Stomach (tissue), 9 donors: ENCODE measurements around the gene ANKRD13C. TPM values are rescaled to one million over a fixed set of nuclear protein-coding genes. Genes with fewer than 3 reads are reported as not detected.
A peak's percentile ranks its signal among the peaks of the same experiment; 100 is the strongest.

Experiments used
- DNase-seq, 2 donors: peaks; one replicate each; pipeline versions ENCODE4 v3.0.0 to v3.0.0-alpha.2; 2013 to 2019
- H3K27ac ChIP-seq, 5 donors: fragments of 200-600 bp in 4 of 5; sonication (generic) in 4 of 5; one replicate each; pipeline ENCODE4 v1.5.1; 2013 to 2019; ENCODE audit warnings: mild to moderate bottlenecking in 1 of 5, moderate library complexity in 1 of 5
- H3K27me3 ChIP-seq, 3 donors: fragments of 200-600 bp; sonication (generic); one replicate each; pipeline ENCODE4 v1.5.1; 2017 to 2019; ENCODE audit warnings: mixed run types in 1 of 3
- H3K36me3 ChIP-seq, 4 donors: fragments of 200-600 bp; sonication (generic); 1 replicate in 3 of 4; 2 replicates in 1 of 4; pipeline ENCODE4 v1.5.1; 2016 to 2019
- H3K4me1 ChIP-seq, 4 donors: fragments of 200-600 bp; sonication (generic); one replicate each; pipeline ENCODE4 v1.5.1; 2016 to 2019
- H3K4me3 ChIP-seq, 4 donors: fragments of 200-600 bp; sonication (generic) in 3 of 4; one replicate each; pipeline ENCODE4 v1.5.1; 2016 to 2019; ENCODE audit warnings: mild to moderate bottlenecking in 1 of 4
- H3K9me3 ChIP-seq, 4 donors: fragments of 200-600 bp; sonication (generic); one replicate each; pipeline ENCODE4 v1.5.1; 2016 to 2019
- CTCF ChIP-seq, 7 experiments: fragments of 450-650 bp in 4 of 7; fragments of 200-600 bp in 3 of 7; sonication (generic) in 3 of 7; IDR thresholded peaks; one replicate each; pipeline ENCODE4 v1.5.1; 2016 to 2019; ENCODE audit warnings: antibody characterized with exemption in 7 of 7, control low read depth in 2 of 7, mild to moderate bottlenecking in 1 of 7
- EP300 ChIP-seq: sonication (generic); formaldehyde crosslinking; IDR thresholded peaks from one replicate; pipeline ENCODE4 v1.6.1; 2017; ENCODE audit warnings: antibody characterized with exemption
- POLR2A ChIP-seq, 4 donors: fragments of 450-650 bp; IDR thresholded peaks; one replicate each; pipeline ENCODE4 v1.6.1; 2016; ENCODE audit warnings: antibody characterized with exemption in 4 of 4, control low read depth in 2 of 4, mild to moderate bottlenecking in 1 of 4, moderate library complexity in 1 of 4
- POLR2AphosphoS5 ChIP-seq, 3 donors: sonication (generic); formaldehyde crosslinking; IDR thresholded peaks; one replicate each; pipeline ENCODE4 v1.6.1; 2016; ENCODE audit warnings: antibody characterized with exemption in 3 of 3
- WGBS, 5 donors: extraction: QIAGEN DNeasy Blood & Tissue Kit in 3 of 5; methylation state at CpG; one replicate each; pipeline versions ENCODE4 v1.1.5 to v1.1.7; 2013 to 2018; 5-methylcytosine and 5-hydroxymethylcytosine counted together
- intact Hi-C: fragments of 100-400 bp; cut with DNase I; formaldehyde crosslinking; loops from one replicate; pipeline ENCODE4 v1.15.1; 2023; ENCODE audit warnings: low total_unique reads
- polyA plus RNA-seq, 3 donors: library from polyadenylated mRNA; stranded (reverse); fragments of 200-250 nt; gene quantifications; one replicate each; pipeline ENCODE4 v1.2.3, GENCODE V29; 2013
- total RNA-seq, 5 donors: library from RNA; depleted of rRNA; stranded (reverse); fragments of >200 nt; gene quantifications; one replicate each; pipeline versions ENCODE4 v1.1.0 to v1.2.3, GENCODE V29; 2014 to 2016
- donor health status: healthy with polysubstance abuse.
- donor health status: Bipolar disorder and iron deficiency.
- donor health status: healthy.

The ANKRD13C gene
- total and polyA plus RNA-seq, 8 donors: 6.8 to 135 (median 15.7) TPM

- H3K36me3 ChIP-seq: peaks cover 9 to 46% (median 40%) of the 10 kb centered on the region in 4 donors
- intact Hi-C loops: no loop called here
- no peak overlapping the region for H3K27ac ChIP-seq
- no peaks in the 10 kb centered on the region for H3K9me3 ChIP-seq
- H3K27me3 ChIP-seq: no peaks in the 10 kb centered on the region
- no peak overlapping the region for H3K4me3 ChIP-seq
- TF ChIP-seq POLR2AphosphoS5 (IDR thresholded peaks at IDR 0.05) (no peak), EP300 (no peak), CTCF (IDR thresholded peaks at IDR 0.05) (no peak), POLR2A (IDR thresholded peaks at IDR 0.05) (no peak)
- H3K4me1 ChIP-seq: peaks cover 32 to 77% (median 52%) of the 10 kb centered on the region in 4 donors
- WGBS, 5 donors: 82 to 90% (median 86%) methylated on average over 2 of the region's 2 CpGs
- no peak for DNase-seq
Measured at GRCh38 chr1:70224954-70225353, 129.6 kb downstream of the ANKRD13C start.

- WGBS, 5 donors: 19 to 25% (median 21%) methylated on average over 3 of the region's 3 CpGs
- Histone ChIP-seq H3K27me3 (no peaks in the 10 kb centered on the region), H3K27ac (peak overlapping the region in 3 of 5 donors; percentile 97 to 98 (median 97)), H3K4me1 (peaks cover 31 to 70% (median 48%) of the 10 kb centered on the region in 4 donors), H3K4me3 (peak overlapping the region; percentile 64 to 76 (median 68)), H3K36me3 (peaks cover 0 to 25% (median 20%) of the 10 kb centered on the region in 4 donors), H3K9me3 (no peaks in the 10 kb centered on the region)
- intact Hi-C loops: no loop called here
- TF ChIP-seq CTCF (IDR thresholded peaks at IDR 0.05) (no peak), POLR2AphosphoS5 (IDR thresholded peaks at IDR 0.05) (no peak), EP300 (no peak), POLR2A (IDR thresholded peaks at IDR 0.05) (no peak)
- no peak for DNase-seq
Measured at GRCh38 chr1:70222716-70223235, 131.7 kb downstream of the ANKRD13C start.

DNA sequence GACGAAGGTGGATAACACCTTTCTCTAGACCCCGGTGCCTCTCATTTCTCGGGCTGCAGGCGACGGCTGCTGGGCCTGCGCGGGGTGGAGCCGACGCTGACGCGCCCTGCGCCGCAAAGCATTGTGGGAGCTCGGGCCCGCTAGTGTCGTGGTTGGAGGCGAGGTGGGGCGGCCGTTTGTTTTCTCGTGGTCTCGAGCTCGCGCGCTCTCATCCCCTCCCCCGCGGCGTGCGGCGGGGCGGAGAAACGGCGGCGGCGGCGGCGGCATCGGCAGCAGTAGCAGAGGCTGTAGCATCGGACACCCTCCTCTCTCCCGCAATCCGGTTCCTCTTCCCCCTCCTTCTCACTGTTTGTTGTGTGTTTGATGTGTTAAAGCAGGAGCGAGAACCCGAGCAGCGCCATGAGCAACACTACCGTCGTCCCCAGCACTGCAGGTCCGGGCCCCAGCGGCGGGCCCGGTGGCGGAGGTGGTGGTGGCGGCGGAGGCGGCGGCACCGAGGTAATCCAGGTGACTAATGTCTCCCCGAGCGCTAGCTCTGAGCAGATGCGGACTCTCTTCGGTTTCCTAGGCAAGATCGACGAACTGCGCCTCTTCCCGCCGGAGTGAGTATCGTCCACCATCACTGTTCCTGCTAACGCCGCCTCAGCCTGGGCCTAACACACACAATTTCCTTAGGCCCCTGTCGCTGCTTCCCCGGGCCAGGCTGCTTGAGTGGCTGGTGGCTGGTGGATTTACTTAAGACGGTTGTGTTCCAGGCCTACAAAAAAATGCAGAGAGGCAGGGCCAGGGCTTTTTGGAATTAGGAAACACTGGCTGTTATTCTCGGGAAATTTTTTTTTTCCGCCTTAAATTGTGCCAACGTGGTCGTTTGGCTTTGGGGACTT is 133.0 kb downstream of the ANKRD13C start, which contains the start of gene SRSF11:
TSS of gene SRSF11 (plus strand) at position 143 of the 884 bp plus-strand sequence. CDS start at position 400, 257 bp downstream.
- Histone ChIP-seq H3K4me3 (peak within 1 kb of the TSS; percentile 64 to 76 (median 68)), H3K4me1 (peaks cover 21 to 58% (median 41%) of the 10 kb centered on the region in 4 donors), H3K36me3 (peaks cover 0 to 35% (median 27%) of the 10 kb centered on the region in 4 donors), H3K27ac (peak within 1 kb of the TSS; percentile 85 to 98 (median 97)), H3K9me3 (no peaks in the 10 kb centered on the region), H3K27me3 (no peaks in the 10 kb centered on the region)
- peak; percentile 97 to 99 for DNase-seq
- intact Hi-C loops: no loop called here
- 0 to 1% (median 0%) methylated on average over 40 to 74 of the region's 74 CpGs for WGBS, 5 donors
- TF ChIP-seq CTCF (IDR thresholded peaks at IDR 0.05) (peak in 2 of 7 experiments; percentile 10 to 25), POLR2A (IDR thresholded peaks at IDR 0.05) (peak in 1 of 4 donors; percentile 69), EP300 (no peak), POLR2AphosphoS5 (IDR thresholded peaks at IDR 0.05) (peak; percentile 72 to 93 (median 74))

DNA sequence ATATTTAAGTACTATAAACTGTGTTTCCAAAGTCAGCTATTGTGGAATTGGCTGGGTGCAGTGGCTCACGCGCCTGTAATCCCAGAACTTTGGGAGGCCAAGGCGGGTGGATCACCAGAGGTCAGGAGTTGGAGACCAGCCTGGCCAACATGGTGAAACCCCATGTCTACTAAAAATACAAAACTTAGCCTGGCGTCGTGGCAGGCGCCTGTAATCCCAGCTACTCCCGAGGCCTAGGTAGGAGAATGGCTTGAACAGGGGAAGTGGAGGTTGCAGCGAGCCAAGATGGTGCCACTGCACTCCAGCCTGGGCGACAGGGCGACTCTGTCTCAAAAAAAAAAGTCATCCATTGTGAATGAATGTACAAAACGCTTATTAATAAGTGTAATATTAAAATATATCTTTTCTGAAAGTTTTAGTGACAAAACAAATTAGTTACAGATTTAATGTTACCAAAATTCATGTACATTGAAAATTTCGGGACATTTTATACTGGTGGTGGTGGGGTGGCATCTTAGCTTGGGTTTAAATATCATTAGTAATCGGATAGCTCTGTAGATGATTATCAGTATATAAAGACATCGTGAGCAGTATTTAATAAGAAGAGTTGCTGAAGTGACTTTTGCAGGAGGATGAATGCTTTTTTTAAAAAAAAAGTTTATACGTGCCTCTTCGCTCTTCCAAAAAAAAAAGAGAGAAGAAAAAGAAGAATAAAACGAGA is 133.8 kb downstream of the ANKRD13C start:
- Histone ChIP-seq H3K4me3 (peak overlapping the region; percentile 64 to 76 (median 68)), H3K4me1 (peaks cover 18 to 54% (median 39%) of the 10 kb centered on the region in 4 donors), H3K36me3 (peaks cover 0 to 41% (median 31%) of the 10 kb centered on the region in 4 donors), H3K27me3 (no peaks in the 10 kb centered on the region), H3K9me3 (no peaks in the 10 kb centered on the region), H3K27ac (peak overlapping the region; percentile 85 to 98 (median 97))
- intact Hi-C loops: no loop called here
- no peak for DNase-seq
- WGBS, 5 donors: 50 to 56% (median 52%) methylated on average over 17 of the region's 17 CpGs
- TF ChIP-seq POLR2AphosphoS5 (IDR thresholded peaks at IDR 0.05): no peak
- TF ChIP-seq CTCF (IDR thresholded peaks at IDR 0.05): no peak
- TF ChIP-seq EP300: no peak
- TF ChIP-seq POLR2A (IDR thresholded peaks at IDR 0.05): no peak
